HEK293T (cell line): ENCODE measurements around the gene EFCAB8.

ENCODE experiments used
- CTCF ChIA-PET: fragments of 350-600 bp; formaldehyde crosslinking; extraction: SDS; loops from one replicate; lab custom pipeline; 2021; ENCODE audit warnings: antibody characterized with exemption, inconsistent platforms; lab: Yijun Ruan, JAX
- POLR2A ChIA-PET: fragments of 350-600 bp; formaldehyde crosslinking; extraction: SDS; loops from one replicate; lab custom pipeline; 2020; ENCODE audit warnings: antibody characterized with exemption, inconsistent platforms; lab: Yijun Ruan, JAX
- DNase-seq: peaks from one replicate; pipeline ENCODE4 v3.0.0; 2012; ENCODE audit warnings: mixed read lengths; ENCODE audit errors: extremely low spot score
- ARNT ChIP-seq: fragments of 450-650 bp; IDR thresholded peaks from 2 replicates; pipeline ENCODE4 v1.6.1; 2017; ENCODE audit warnings: mild to moderate bottlenecking
- BHLHE40 ChIP-seq: fragments of 450-650 bp; IDR thresholded peaks from 2 replicates; pipeline ENCODE4 v1.6.1; 2016; ENCODE audit warnings: mild to moderate bottlenecking, moderate library complexity, borderline replicate concordance
- CTBP1 ChIP-seq: fragments of 450-650 bp; IDR thresholded peaks from 2 replicates; pipeline ENCODE4 v1.6.1; 2016; ENCODE audit warnings: borderline replicate concordance
- ELF4 ChIP-seq: fragments of 450-650 bp; IDR thresholded peaks from 2 replicates; pipeline ENCODE4 v1.6.1; 2017; ENCODE audit warnings: antibody characterized with exemption
- FOXA1 ChIP-seq: fragments of 450-650 bp; IDR thresholded peaks from 2 replicates; pipeline ENCODE4 v1.6.1; 2016; ENCODE audit warnings: mild to moderate bottlenecking
- FOXK2 ChIP-seq: fragments of 450-650 bp; IDR thresholded peaks from 2 replicates; pipeline ENCODE4 v1.6.1; 2016; ENCODE audit warnings: mild to moderate bottlenecking
- FOXM1 ChIP-seq: fragments of 450-650 bp; IDR thresholded peaks from 2 replicates; pipeline ENCODE4 v1.6.1; 2017; ENCODE audit warnings: mild to moderate bottlenecking, borderline replicate concordance
- HDGF ChIP-seq: fragments of 450-650 bp; IDR thresholded peaks from 2 replicates; pipeline ENCODE4 v1.6.1; 2017; ENCODE audit warnings: antibody characterized with exemption, borderline replicate concordance
- L3MBTL2 ChIP-seq: fragments of 450-650 bp; conservative IDR thresholded peaks from 2 replicates; pipeline ENCODE4 v1.6.1; 2016; ENCODE audit warnings: mild to moderate bottlenecking
- LEF1 ChIP-seq: fragments of 450-650 bp; IDR thresholded peaks from 2 replicates; pipeline ENCODE4 v1.6.1; 2017; ENCODE audit warnings: mild to moderate bottlenecking, borderline replicate concordance
- NFRKB ChIP-seq: fragments of 450-650 bp; IDR thresholded peaks from 2 replicates; pipeline ENCODE4 v1.6.1; 2016; ENCODE audit warnings: mild to moderate bottlenecking, moderate library complexity
- SP1 ChIP-seq: fragments of 450-650 bp; IDR thresholded peaks from 2 replicates; pipeline ENCODE4 v1.6.1; 2017
- SUZ12 ChIP-seq: fragments of 450-650 bp; IDR thresholded peaks from 2 replicates; pipeline ENCODE4 v1.6.1; 2016; ENCODE audit warnings: mild to moderate bottlenecking
- TARDBP ChIP-seq: fragments of 450-650 bp; IDR thresholded peaks from 2 replicates; pipeline ENCODE4 v1.6.1; 2016
- ZNF384 ChIP-seq: fragments of 450-650 bp; IDR thresholded peaks from 2 replicates; pipeline ENCODE4 v1.6.1; 2016
- TF ChIP-seq, protein P1 (sequence below): fragments of 450-650 bp; IDR thresholded peaks from 2 replicates; pipeline ENCODE4 v1.6.1; 2016

EFCAB8 gene

DNA sequence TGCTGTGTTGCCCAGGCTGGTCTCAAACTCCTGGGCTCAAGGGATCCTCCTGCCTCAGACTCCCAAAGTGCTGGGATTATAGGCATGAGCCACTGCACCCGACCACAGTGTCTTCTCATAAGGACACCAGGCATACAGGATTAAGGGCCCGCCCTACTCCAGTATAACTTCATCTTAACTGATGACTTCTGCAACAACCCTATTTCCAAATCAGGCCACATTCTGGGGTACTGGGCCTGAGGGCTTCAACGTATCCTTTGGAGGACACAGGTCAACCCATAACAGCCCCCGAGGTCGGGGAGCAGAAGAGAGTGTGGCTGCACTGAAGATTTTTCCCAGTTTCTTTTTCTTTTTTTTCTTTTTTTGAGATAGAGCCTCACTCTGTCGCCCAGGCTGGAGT, 105.9 kb downstream of the EFCAB8 start:
- TF ChIP-seq HDGF (no peak), SUZ12 (no peak), ZNF384 (no peak), ELF4 (no peak), LEF1 (no peak), NFRKB (no peak), L3MBTL2 (no peak)
- DNase-seq: no peak
- ChIA-PET CTCF (no interaction called here), POLR2A (no interaction called here)

- CTCF ChIA-PET: no interaction called here
- DNase-seq: no peak
- POLR2A ChIA-PET: no interaction called here
- TF ChIP-seq SUZ12: no peak
- TF ChIP-seq LEF1: no peak
- TF ChIP-seq FOXK2: no peak
- TF ChIP-seq NFRKB: no peak
- TF ChIP-seq FOXA1: no peak
- TF ChIP-seq HDGF: no peak
- no peak for TF ChIP-seq FOXM1
- no peak for TF ChIP-seq TARDBP
- no peak for TF ChIP-seq BHLHE40
- no peak for TF ChIP-seq CTBP1
- no peak for TF ChIP-seq L3MBTL2
- TF ChIP-seq ARNT: no peak
- no peak for TF ChIP-seq ELF4
- TF ChIP-seq ZNF384: no peak
- TF ChIP-seq, protein P1, sequence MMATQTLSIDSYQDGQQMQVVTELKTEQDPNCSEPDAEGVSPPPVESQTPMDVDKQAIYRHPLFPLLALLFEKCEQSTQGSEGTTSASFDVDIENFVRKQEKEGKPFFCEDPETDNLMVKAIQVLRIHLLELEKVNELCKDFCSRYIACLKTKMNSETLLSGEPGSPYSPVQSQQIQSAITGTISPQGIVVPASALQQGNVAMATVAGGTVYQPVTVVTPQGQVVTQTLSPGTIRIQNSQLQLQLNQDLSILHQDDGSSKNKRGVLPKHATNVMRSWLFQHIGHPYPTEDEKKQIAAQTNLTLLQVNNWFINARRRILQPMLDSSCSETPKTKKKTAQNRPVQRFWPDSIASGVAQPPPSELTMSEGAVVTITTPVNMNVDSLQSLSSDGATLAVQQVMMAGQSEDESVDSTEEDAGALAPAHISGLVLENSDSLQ: no peak
- no peak for TF ChIP-seq SP1
Observed at GRCh38 chr20:32965115-32965514, 106.4 kb downstream of the EFCAB8 start.

- DNase-seq: no peak
- ChIA-PET CTCF (no interaction called here), POLR2A (no interaction called here)
- no peak for TF ChIP-seq FOXM1
Observed at GRCh38 chr20:32965581-32966373, 107.1 kb downstream of the EFCAB8 start.

DNA sequence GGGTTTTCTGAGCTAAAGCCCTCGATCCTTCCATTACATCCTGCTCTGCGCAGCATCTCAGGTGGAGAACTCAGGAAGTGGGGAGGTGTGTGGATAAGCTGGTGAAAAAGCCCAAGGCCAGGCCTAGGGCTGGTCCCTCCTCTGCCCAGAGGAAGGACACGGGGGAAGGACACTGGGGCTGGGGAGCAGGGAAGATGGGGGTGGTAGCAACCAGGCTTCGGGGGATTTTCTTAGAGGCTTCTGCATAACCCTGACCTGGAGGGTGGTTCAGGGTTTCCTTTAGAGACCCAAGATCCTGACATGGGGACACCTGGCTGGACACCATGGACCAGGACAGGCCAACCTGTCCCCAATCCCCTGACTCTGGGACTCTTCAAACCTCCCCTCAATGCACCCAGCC, 107.7 kb downstream of the EFCAB8 start:
- CTCF ChIA-PET: no interaction called here
- POLR2A ChIA-PET: no interaction called here
- no peak for TF ChIP-seq FOXK2
- no peak for TF ChIP-seq ARNT
- no peak for TF ChIP-seq L3MBTL2
- TF ChIP-seq SUZ12: no peak
- TF ChIP-seq ZNF384: no peak
- no peak for TF ChIP-seq BHLHE40
- no peak for TF ChIP-seq SP1
- no peak for TF ChIP-seq ELF4
- no peak for TF ChIP-seq CTBP1
- no peak for TF ChIP-seq HDGF
- TF ChIP-seq TARDBP: no peak
- DNase-seq: no peak

GRCh38 chr20:32966881-32967781, 108.4 kb downstream of the EFCAB8 start:
- TF ChIP-seq FOXM1 (no peak), TARDBP (no peak)
- ChIA-PET POLR2A (no interaction called here), CTCF (no interaction called here)
- no peak for DNase-seq

DNA sequence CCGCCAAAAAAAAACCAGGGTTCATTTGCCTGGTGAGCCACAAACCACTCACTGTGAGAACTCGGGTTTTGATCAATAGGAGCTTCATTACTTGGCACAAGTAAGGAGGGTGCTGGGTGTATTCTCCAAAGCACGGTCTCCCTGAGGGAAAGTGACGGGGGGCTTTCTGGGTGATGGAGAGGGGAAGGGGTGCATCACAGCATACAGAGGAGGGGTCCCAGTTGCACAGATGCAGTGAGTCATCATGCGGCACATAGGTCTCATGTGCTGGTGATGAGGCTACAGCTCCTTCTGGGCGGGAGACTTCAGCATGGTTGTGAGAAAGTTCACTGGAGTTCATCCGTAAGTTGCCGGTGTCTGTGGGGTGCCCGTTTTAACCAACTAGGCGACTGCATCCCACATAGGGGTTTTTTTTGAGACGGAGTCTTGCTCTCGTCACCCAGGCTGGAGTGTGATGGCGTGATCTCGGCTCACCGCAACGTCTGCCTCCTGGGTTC, 109.3 kb downstream of the EFCAB8 start:
- POLR2A ChIA-PET: no interaction called here
- TF ChIP-seq FOXM1 (no peak), FOXK2 (no peak), CTBP1 (no peak), BHLHE40 (no peak), ZNF384 (no peak), L3MBTL2 (no peak), NFRKB (no peak)
- DNase-seq: no peak

GRCh38 chr20:32968478-32969241, 109.9 kb downstream of the EFCAB8 start:
- ChIA-PET POLR2A (no interaction called here), CTCF (no interaction called here)
- no peak for DNase-seq
- TF ChIP-seq TARDBP: no peak
- no peak for TF ChIP-seq ARNT

More for the DNA sequence above, 109.3 kb downstream of the EFCAB8 start:
- CTCF ChIA-PET: no interaction called here
